Stimulated activated CD8-positive, alpha-beta memory T cell treated with anti-CD3 and anti-CD28 coated beads, Interleukin-7, amount 100 ng/mL, for 4 hours (primary cell): Measurements from ENCODE around the gene NOTCH1.
"Not testable (repeated sequence)": the region's sequence is repeated elsewhere in the genome, so short reads cannot be mapped to it uniquely, and the experiment has no call there.

Experiments
- DNase-seq, 2 donors: peaks; one replicate each; pipeline ENCODE4 v3.0.0-alpha.2; 2020; ENCODE audit warnings: low read depth in 2 of 2

NOTCH1 gene

GRCh38 chr9:136564379-136564988 is 18.6 kb upstream of the NOTCH1 start:
- DNase-seq = no peak

GRCh38 chr9:136563646-136564325 is 17.9 kb upstream of the NOTCH1 start:
- DNase-seq = no peak

GRCh38 chr9:136562746-136563495 is 17.1 kb upstream of the NOTCH1 start:
- DNase-seq = no peak

GRCh38 chr9:136561779-136562178 is 15.9 kb upstream of the NOTCH1 start:
- DNase-seq = no peak

GRCh38 chr9:136560586-136560985 is 14.7 kb upstream of the NOTCH1 start:
- DNase-seq = no peak

GRCh38 chr9:136559371-136559770 is 13.5 kb upstream of the NOTCH1 start:
- not testable (repeated sequence) for DNase-seq

- DNase-seq = not testable (repeated sequence)
These were observed 13.0 kb upstream of the NOTCH1 start for GRCh38 chr9:136558846-136559245.

GRCh38 chr9:136558373-136558772 is 12.5 kb upstream of the NOTCH1 start:
- no peak for DNase-seq

- no peak for DNase-seq
These were observed 11.2 kb upstream of the NOTCH1 start for GRCh38 chr9:136557036-136557435.

GRCh38 chr9:136556166-136556565 is 10.3 kb upstream of the NOTCH1 start:
- DNase-seq = no peak

GRCh38 chr9:136554870-136555269 is 9.0 kb upstream of the NOTCH1 start:
- DNase-seq = no peak

GRCh38 chr9:136553581-136553980 is 7.7 kb upstream of the NOTCH1 start:
- DNase-seq = no peak

GRCh38 chr9:136552117-136552703 is 6.4 kb upstream of the NOTCH1 start:
- DNase-seq = no peak

- no peak for DNase-seq
These were observed 5.7 kb upstream of the NOTCH1 start for GRCh38 chr9:136551401-136552116.

- DNase-seq = no peak
These were observed 4.8 kb upstream of the NOTCH1 start for GRCh38 chr9:136550439-136551289.

GRCh38 chr9:136549010-136549980 is 3.4 kb upstream of the NOTCH1 start:
- DNase-seq = no peak

- no peak for DNase-seq
These were observed 1.8 kb upstream of the NOTCH1 start for GRCh38 chr9:136547508-136548215.

- peak in 1 of 2 donors; percentile 30 for DNase-seq
These were observed 1.1 kb upstream of the NOTCH1 start for GRCh38 chr9:136546697-136547501.

GRCh38 chr9:136545692-136545964 is 220 bp downstream of the NOTCH1 start:
- no peak for DNase-seq
